ENCODE data around the gene MEX3C. TPM values are rescaled to one million over a fixed set of nuclear protein-coding genes. Genes with fewer than 3 reads are reported as not detected.

The MEX3C gene
- total RNA-seq, 1 donor from 2014 or later = 53.5 TPM

- peaks cover 65% of the 10 kb centered on the region for H3K4me1 Mint-ChIP-seq (ENCODE audit: unreplicated experiment)
- no peak overlapping the region for H3K4me3 Mint-ChIP-seq (ENCODE audit: unreplicated experiment)
- no peak for DNase-seq (ENCODE audit: extremely low spot score, unreplicated experiment)
- H3K27me3 Mint-ChIP-seq (ENCODE audit: unreplicated experiment) = no peaks in the 10 kb centered on the region
- H3K27ac Mint-ChIP-seq (ENCODE audit: unreplicated experiment) = no peak overlapping the region
- no peak for TF ChIP-seq CTCF (IDR thresholded peaks at IDR 0.05)
- H3K9me3 Mint-ChIP-seq (ENCODE audit: unreplicated experiment) = no peaks in the 10 kb centered on the region
- H3K36me3 Mint-ChIP-seq (ENCODE audit: unreplicated experiment) = peaks cover 2% of the 10 kb centered on the region
These were observed 6.3 kb downstream of the MEX3C start for GRCh38 chr18:51191128-51191717.

- H3K9me3 Mint-ChIP-seq (ENCODE audit: unreplicated experiment) = no peaks in the 10 kb centered on the region
- peaks cover 5% of the 10 kb centered on the region for H3K36me3 Mint-ChIP-seq (ENCODE audit: unreplicated experiment)
- H3K27ac Mint-ChIP-seq (ENCODE audit: unreplicated experiment) = no peak overlapping the region
- no peak overlapping the region for H3K4me3 Mint-ChIP-seq (ENCODE audit: unreplicated experiment)
- H3K27me3 Mint-ChIP-seq (ENCODE audit: unreplicated experiment) = no peaks in the 10 kb centered on the region
- no peak for DNase-seq (ENCODE audit: extremely low spot score, unreplicated experiment)
- TF ChIP-seq CTCF (IDR thresholded peaks at IDR 0.05) = no peak
- H3K4me1 Mint-ChIP-seq (ENCODE audit: unreplicated experiment) = peaks cover 66% of the 10 kb centered on the region
These were observed 7.5 kb downstream of the MEX3C start for GRCh38 chr18:51190000-51190399.

- Mint-ChIP-seq H3K27ac (ENCODE audit: unreplicated experiment) (peak overlapping the region; percentile 29), H3K4me1 (ENCODE audit: unreplicated experiment) (peaks cover 59% of the 10 kb centered on the region), H3K27me3 (ENCODE audit: unreplicated experiment) (no peaks in the 10 kb centered on the region), H3K36me3 (ENCODE audit: unreplicated experiment) (peaks cover 6% of the 10 kb centered on the region), H3K4me3 (ENCODE audit: unreplicated experiment) (no peak overlapping the region), H3K9me3 (ENCODE audit: unreplicated experiment) (no peaks in the 10 kb centered on the region)
- DNase-seq (ENCODE audit: extremely low spot score, unreplicated experiment) = no peak
- no peak for TF ChIP-seq CTCF (IDR thresholded peaks at IDR 0.05)
These were observed 9.3 kb downstream of the MEX3C start for GRCh38 chr18:51188024-51188701.

- DNase-seq (ENCODE audit: extremely low spot score, unreplicated experiment) = no peak
- H3K27ac Mint-ChIP-seq (ENCODE audit: unreplicated experiment) = no peak overlapping the region
- no peaks in the 10 kb centered on the region for H3K27me3 Mint-ChIP-seq (ENCODE audit: unreplicated experiment)
- H3K36me3 Mint-ChIP-seq (ENCODE audit: unreplicated experiment) = peaks cover 10% of the 10 kb centered on the region
- H3K4me1 Mint-ChIP-seq (ENCODE audit: unreplicated experiment) = peaks cover 46% of the 10 kb centered on the region
- no peak overlapping the region for H3K4me3 Mint-ChIP-seq (ENCODE audit: unreplicated experiment)
- TF ChIP-seq CTCF (IDR thresholded peaks at IDR 0.05) = no peak
- no peaks in the 10 kb centered on the region for H3K9me3 Mint-ChIP-seq (ENCODE audit: unreplicated experiment)
These were observed 12.4 kb downstream of the MEX3C start for GRCh38 chr18:51185075-51185474.

GRCh38 chr18:51184091-51184457 lies 13.4 kb downstream of the MEX3C start:
- Mint-ChIP-seq H3K4me3 (ENCODE audit: unreplicated experiment) (no peak overlapping the region), H3K36me3 (ENCODE audit: unreplicated experiment) (peaks cover 10% of the 10 kb centered on the region), H3K9me3 (ENCODE audit: unreplicated experiment) (no peaks in the 10 kb centered on the region), H3K27ac (ENCODE audit: unreplicated experiment) (peak overlapping the region; percentile 18), H3K27me3 (ENCODE audit: unreplicated experiment) (no peaks in the 10 kb centered on the region), H3K4me1 (ENCODE audit: unreplicated experiment) (peaks cover 46% of the 10 kb centered on the region)
- no peak for TF ChIP-seq CTCF (IDR thresholded peaks at IDR 0.05)
- no peak for DNase-seq (ENCODE audit: extremely low spot score, unreplicated experiment)

Data from osteocyte (in vitro differentiated cells).